ENCODE measurements around the gene WDR17. TPM values are rescaled to one million over a fixed set of nuclear protein-coding genes. Genes with fewer than 3 reads are reported as not detected.

The WDR17 gene
- polyA plus RNA-seq, 1 experiment: 0.10 TPM

GRCh38 chr4:176222149-176222548 lies 156.5 kb downstream of the WDR17 start:
- ChIA-PET POLR2A (no interaction called here), CTCF (no interaction called here)
- Histone ChIP-seq H3K27me3 (ENCODE audit: control insufficient read depth, insufficient read depth, low read length) (no peaks in the 10 kb centered on the region), H3K36me3 (ENCODE audit: control insufficient read depth, insufficient read depth, low read length) (no peaks in the 10 kb centered on the region), H3K4me3 (ENCODE audit: low read depth, low read length) (no peak overlapping the region)
- DNase-seq (ENCODE audit: low read depth): no peak
- no peak for TF ChIP-seq CTCF (IDR thresholded peaks at IDR 0.05; ENCODE audit: insufficient read depth, low read depth, low read length)

- ChIA-PET POLR2A (no interaction called here), CTCF (no interaction called here)
- Histone ChIP-seq H3K36me3 (ENCODE audit: control insufficient read depth, insufficient read depth, low read length) (no peaks in the 10 kb centered on the region), H3K4me3 (ENCODE audit: low read depth, low read length) (no peak overlapping the region), H3K27me3 (ENCODE audit: control insufficient read depth, insufficient read depth, low read length) (no peaks in the 10 kb centered on the region)
- no peak for DNase-seq (ENCODE audit: low read depth)
- no peak for TF ChIP-seq CTCF (IDR thresholded peaks at IDR 0.05; ENCODE audit: insufficient read depth, low read depth, low read length)
Measured at GRCh38 chr4:176223561-176223960, 157.9 kb downstream of the WDR17 start.

- POLR2A ChIA-PET: no interaction called here
- Histone ChIP-seq H3K36me3 (ENCODE audit: control insufficient read depth, insufficient read depth, low read length) (no peaks in the 10 kb centered on the region), H3K4me3 (ENCODE audit: low read depth, low read length) (no peak overlapping the region), H3K27me3 (ENCODE audit: control insufficient read depth, insufficient read depth, low read length) (no peaks in the 10 kb centered on the region)
- no peak for TF ChIP-seq CTCF (IDR thresholded peaks at IDR 0.05; ENCODE audit: insufficient read depth, low read depth, low read length)
- no peak for DNase-seq (ENCODE audit: low read depth)
- CTCF ChIA-PET: no interaction called here
Measured at GRCh38 chr4:176226736-176227135, 161.1 kb downstream of the WDR17 start.

GRCh38 chr4:176229645-176230044 lies 164.0 kb downstream of the WDR17 start:
- DNase-seq (ENCODE audit: low read depth): no peak
- ChIA-PET CTCF (interaction anchor here (0.6 to 0.7 kb wide), 3 partner anchors 8 to 831 kb away, joined by 3 read pairs; no protein-coding TSS in a partner anchor), POLR2A (no interaction called here)
- no peaks in the 10 kb centered on the region for H3K27me3 ChIP-seq (ENCODE audit: control insufficient read depth, insufficient read depth, low read length)
- no peak overlapping the region for H3K4me3 ChIP-seq (ENCODE audit: low read depth, low read length)
- TF ChIP-seq CTCF (IDR thresholded peaks at IDR 0.05; ENCODE audit: insufficient read depth, low read depth, low read length): no peak
- H3K36me3 ChIP-seq (ENCODE audit: control insufficient read depth, insufficient read depth, low read length): no peaks in the 10 kb centered on the region

Small RNA genes within 50 kb of the gene (small RNA-seq; reads per million reads assigned to genes)
- gene RF00432 (ENCODE audit: insufficient read length, low read depth, low replicate concordance): not detected

Other genes with a start within 250 kb of the WDR17 start
- 0.07 and 0.17 TPM in 2 replicates for gene SPATA4, start 129.7 kb downstream of the WDR17 start, polyA plus RNA-seq (2011; rRNA removed)
- gene ASB5, start 203.4 kb downstream of the WDR17 start, polyA plus RNA-seq (2011; rRNA removed): 47.0 and 63.8 TPM in 2 replicates

All from BJ (cell line).